ENCODE data around the gene SPAG9.

The SPAG9 gene

GRCh38 chr17:50934161-50934560 lies 186.5 kb downstream of the SPAG9 start:
- DNase-seq = no peak

- peak in 1 of 2 experiments; percentile 23 for DNase-seq
Measured at GRCh38 chr17:50931144-50931908, 189.3 kb downstream of the SPAG9 start.

- DNase-seq = no peak
Measured at GRCh38 chr17:50928646-50929045, 192.0 kb downstream of the SPAG9 start.

GRCh38 chr17:50927287-50927686 lies 193.4 kb downstream of the SPAG9 start:
- DNase-seq = no peak

GRCh38 chr17:50926523-50926922 lies 194.1 kb downstream of the SPAG9 start:
- no peak for DNase-seq

DNA sequence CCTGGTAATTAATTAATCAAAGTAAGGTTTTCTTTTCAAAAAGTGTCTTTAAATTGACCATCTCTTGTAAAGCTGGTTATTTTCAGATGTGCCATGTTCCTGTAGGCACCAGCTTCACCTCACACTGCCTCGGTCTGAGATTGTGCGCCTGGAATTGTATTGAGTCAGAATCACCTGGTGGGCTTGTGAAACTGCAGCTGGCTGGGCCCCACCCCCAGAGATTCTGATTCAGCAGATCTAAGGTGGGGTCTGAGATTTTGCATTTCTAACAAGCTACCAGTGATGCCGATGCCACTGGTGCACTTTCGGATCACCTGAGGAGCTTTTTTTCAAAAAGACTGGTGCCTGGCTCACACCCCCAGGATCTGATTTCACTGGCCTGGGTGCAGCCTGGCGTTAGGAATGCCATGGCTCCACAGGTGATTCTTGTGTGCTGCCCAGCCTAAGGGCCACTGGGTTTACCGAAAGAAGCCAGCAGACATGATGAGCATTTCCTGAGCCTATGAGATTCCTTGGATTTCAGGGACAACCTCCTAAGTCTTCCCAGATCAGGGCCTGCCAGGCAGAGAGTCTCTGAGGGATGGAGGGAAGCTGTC lies 195.3 kb downstream of the SPAG9 start:
- no peak for DNase-seq

- no peak for DNase-seq
Measured at GRCh38 chr17:50924800-50925199, 195.9 kb downstream of the SPAG9 start.

DNA sequence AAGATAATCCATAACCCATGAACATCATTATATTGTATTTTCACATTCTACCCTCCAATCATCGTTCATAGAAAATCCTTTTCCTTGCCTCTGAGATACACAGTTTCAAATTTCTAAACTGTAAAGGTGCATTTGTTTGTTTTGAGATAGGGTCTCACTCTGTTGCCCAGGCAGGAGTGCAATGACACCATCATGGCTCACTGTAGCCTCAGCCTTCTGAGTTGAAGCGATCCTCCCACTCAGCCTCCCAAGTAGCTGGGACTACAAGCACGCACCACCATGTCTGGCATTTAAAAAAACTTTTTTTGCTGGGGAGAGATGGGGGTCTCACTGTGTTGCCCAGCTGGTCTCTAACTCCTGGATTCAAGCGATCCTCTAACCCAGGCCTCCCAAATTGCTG lies 196.4 kb downstream of the SPAG9 start:
- no peak for DNase-seq

GRCh38 chr17:50923611-50924010 lies 197.1 kb downstream of the SPAG9 start:
- no peak for DNase-seq

GRCh38 chr17:50922721-50923405 lies 197.8 kb downstream of the SPAG9 start:
- no peak for DNase-seq

GRCh38 chr17:50922107-50922506 lies 198.6 kb downstream of the SPAG9 start:
- no peak for DNase-seq

GRCh38 chr17:50920891-50921586 lies 199.6 kb downstream of the SPAG9 start:
- DNase-seq = no peak

DNA sequence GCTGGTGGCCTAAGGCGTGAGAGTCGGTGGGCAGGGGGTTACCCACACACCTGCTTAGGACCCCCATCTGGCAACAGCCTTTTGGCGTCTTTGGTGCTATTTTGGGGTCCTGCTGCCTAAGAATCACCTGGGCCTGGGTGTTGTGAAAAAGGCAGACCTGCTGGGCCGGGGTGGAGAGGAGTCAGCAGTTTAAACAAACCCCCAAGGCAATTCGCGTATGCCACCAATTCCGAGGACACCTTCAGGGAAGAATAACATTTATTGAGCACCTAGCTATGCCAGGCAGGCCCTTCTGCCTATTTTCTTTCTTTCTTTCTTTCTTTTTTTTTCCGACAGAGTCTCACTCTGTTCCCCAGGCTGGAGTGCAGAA lies 200.6 kb downstream of the SPAG9 start:
- no peak for DNase-seq

DNA sequence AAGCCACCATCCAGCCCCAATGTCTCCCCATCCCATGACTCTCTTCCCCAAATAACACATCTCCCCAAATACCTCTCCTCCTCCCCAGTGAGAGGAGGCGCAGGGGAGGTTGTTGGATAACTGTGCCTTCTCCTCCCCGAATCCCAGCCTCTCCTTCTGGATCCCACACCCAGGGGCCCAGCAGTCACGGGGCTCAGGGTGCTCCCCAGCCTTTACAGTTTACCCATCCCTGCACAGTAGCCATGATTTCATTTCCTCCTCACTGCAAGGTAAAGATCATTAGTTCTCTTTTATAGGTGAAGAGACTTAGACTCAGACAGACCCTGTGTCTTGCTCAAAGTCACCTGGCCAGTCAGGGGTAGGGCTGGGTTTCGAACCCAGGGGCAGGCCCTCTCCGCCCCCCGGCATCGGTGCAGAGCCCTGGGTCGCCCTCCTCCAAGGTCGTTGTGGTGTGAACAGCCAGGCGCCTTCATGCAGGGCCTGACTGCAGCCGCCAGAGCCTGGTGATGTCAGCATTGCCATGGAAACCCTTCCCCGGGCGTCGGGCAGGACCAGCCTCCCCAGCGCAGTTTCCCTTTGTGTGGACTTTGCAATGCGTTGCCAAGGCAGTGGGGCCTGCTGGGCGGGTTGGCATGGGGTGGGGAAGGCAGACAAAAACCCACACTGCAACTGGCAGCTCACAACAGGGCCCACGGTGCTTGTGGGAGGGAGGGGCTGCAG lies 201.2 kb downstream of the SPAG9 start:
- DNase-seq = peak; percentile 64 to 66

GRCh38 chr17:50918933-50919296 lies 201.8 kb downstream of the SPAG9 start:
- peak; percentile 33 to 44 for DNase-seq

GRCh38 chr17:50918071-50918932 lies 202.4 kb downstream of the SPAG9 start:
- no peak for DNase-seq

GRCh38 chr17:50917418-50917743 lies 203.3 kb downstream of the SPAG9 start:
- no peak for DNase-seq

DNA sequence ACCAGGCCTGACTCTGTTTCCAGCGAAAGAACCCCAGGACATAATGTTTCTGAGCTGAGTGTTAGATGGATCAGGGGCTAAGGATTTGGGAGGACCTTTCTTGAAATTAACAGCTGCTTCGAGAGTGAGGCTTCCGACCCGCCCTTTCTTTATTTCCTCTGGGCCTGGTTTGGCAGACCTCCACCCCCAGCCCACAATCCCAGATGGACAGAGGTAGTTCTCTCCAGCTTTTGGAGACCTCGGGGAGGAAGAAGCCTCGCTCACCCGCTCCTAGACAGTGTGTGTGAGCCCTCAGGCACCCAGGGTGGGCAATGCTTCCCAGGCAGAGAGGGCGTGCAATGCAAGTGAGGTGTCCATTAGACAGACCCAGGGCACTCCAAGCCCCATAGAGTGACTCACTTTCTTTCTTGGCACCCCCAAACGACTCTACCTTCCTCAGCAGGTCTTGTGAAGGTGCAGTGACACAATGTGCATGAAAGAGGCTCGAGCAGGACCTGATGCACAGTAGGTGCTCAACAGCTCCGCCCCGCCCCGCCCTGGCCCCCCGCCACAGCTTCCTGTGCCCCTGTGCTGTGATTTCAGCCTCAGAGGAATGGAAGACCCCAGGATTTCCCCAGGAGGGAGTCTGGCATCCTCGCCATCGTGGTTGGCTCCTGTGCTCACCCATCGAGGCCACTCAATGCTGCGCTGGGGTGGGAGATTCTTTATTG lies 203.8 kb downstream of the SPAG9 start:
- no peak for DNase-seq

GRCh38 chr17:50916026-50916707 lies 204.5 kb downstream of the SPAG9 start:
- DNase-seq = peak in 1 of 2 experiments; percentile 28

GRCh38 chr17:50914505-50915063 lies 206.1 kb downstream of the SPAG9 start:
- no peak for DNase-seq
